ACC112 (cell line): ENCODE data around the gene UGT2A1.
A peak's percentile ranks its signal among the peaks of the same experiment; 100 is the strongest.
"Not testable (repeated sequence)": the region's sequence is repeated elsewhere in the genome, so short reads cannot be mapped to it uniquely, and the experiment has no call there.

ENCODE experiments used
- H2AFZ ChIP-seq: fragments of 200-600 bp; sonication (generic); one replicate; pipeline ENCODE4 v1.6.0; 2017; ENCODE audit warnings: antibody characterized with exemption, low read length; ENCODE audit not compliant: unreplicated experiment
- H3K27ac ChIP-seq: fragments of 200-600 bp; sonication (generic); 2 replicates; pipeline ENCODE4 v1.5.1; 2014; ENCODE audit warnings: low read depth, mild to moderate bottlenecking, antibody characterized with exemption, low read length, moderate library complexity
- H3K27me3 ChIP-seq: fragments of 200-600 bp; sonication (generic); 2 replicates; pipeline ENCODE4 v1.6.1; 2014; ENCODE audit warnings: mild to moderate bottlenecking, antibody characterized with exemption, low read length, moderate library complexity, mixed read lengths; ENCODE audit not compliant: insufficient read depth
- H3K36me3 ChIP-seq: fragments of 200-600 bp; sonication (generic); 2 replicates; pipeline ENCODE4 v1.6.1; 2016; ENCODE audit warnings: mild to moderate bottlenecking, antibody characterized with exemption, low read length, moderate library complexity, mixed read lengths; ENCODE audit not compliant: insufficient read depth
- H3K4me1 ChIP-seq: fragments of 200-600 bp; sonication (generic); one replicate; pipeline ENCODE4 v1.6.1; 2016; ENCODE audit warnings: low read length, mixed read lengths; ENCODE audit not compliant: insufficient read depth, unreplicated experiment, control insufficient read depth
- H3K4me3 ChIP-seq: fragments of 200-600 bp; sonication (generic); 2 replicates; pipeline ENCODE4 v1.5.1; 2014; ENCODE audit warnings: mild to moderate bottlenecking, low read depth, low read length
- H3K79me2 ChIP-seq: fragments of 200-600 bp; sonication (generic); one replicate; pipeline ENCODE4 v1.6.0; 2016; ENCODE audit warnings: low read length; ENCODE audit not compliant: control insufficient read depth, unreplicated experiment, insufficient read depth

UGT2A1 gene

GRCh38 chr4:69653147-69653546 is at the start of gene UGT2A1:
UGT2A1 (minus strand) TSS chr4:69653247; CDS start chr4:69647644, 5,603 bp downstream.
- H3K27ac ChIP-seq, result no peak within 1 kb of the TSS
- H3K4me3 ChIP-seq, result no peak within 1 kb of the TSS
- peaks cover 3% of the 10 kb centered on the region for H3K4me1 ChIP-seq
- H3K27me3 ChIP-seq, result no peaks in the 10 kb centered on the region
- H2AFZ ChIP-seq, result no peak within 1 kb of the TSS
- no peaks in the 10 kb centered on the region for H3K36me3 ChIP-seq
- no peaks in the 10 kb centered on the region for H3K79me2 ChIP-seq

- H3K4me1 ChIP-seq, result no peaks in the 10 kb centered on the region
- H3K36me3 ChIP-seq, result peaks cover 6% of the 10 kb centered on the region
- H3K27ac ChIP-seq, result no peak overlapping the region
- no peaks in the 10 kb centered on the region for H3K79me2 ChIP-seq
- no peak overlapping the region for H2AFZ ChIP-seq
- H3K27me3 ChIP-seq, result no peaks in the 10 kb centered on the region
- no peak overlapping the region for H3K4me3 ChIP-seq
Observed at GRCh38 chr4:69702201-69702600, 49.2 kb upstream of the UGT2A1 start.

GRCh38 chr4:69701696-69702095 is 48.6 kb upstream of the UGT2A1 start:
- H3K79me2 ChIP-seq, result no peaks in the 10 kb centered on the region
- peaks cover 6% of the 10 kb centered on the region for H3K36me3 ChIP-seq
- no peak overlapping the region for H3K4me3 ChIP-seq
- no peaks in the 10 kb centered on the region for H3K27me3 ChIP-seq
- H3K4me1 ChIP-seq, result no peaks in the 10 kb centered on the region
- H3K27ac ChIP-seq, result no peak overlapping the region
- no peak overlapping the region for H2AFZ ChIP-seq

- Histone ChIP-seq H3K36me3 (peaks cover 6% of the 10 kb centered on the region), H3K27me3 (no peaks in the 10 kb centered on the region), H2AFZ (no peak overlapping the region), H3K27ac (no peak overlapping the region), H3K4me1 (no peaks in the 10 kb centered on the region), H3K4me3 (no peak overlapping the region), H3K79me2 (no peaks in the 10 kb centered on the region)
Observed at GRCh38 chr4:69697536-69698242, 44.6 kb upstream of the UGT2A1 start.

GRCh38 chr4:69689599-69689998 is 36.6 kb upstream of the UGT2A1 start:
- no peak overlapping the region; the same call in 1 of the 2 replicates for H3K27ac ChIP-seq
- no peaks in the 10 kb centered on the region for H3K36me3 ChIP-seq
- H3K4me3 ChIP-seq, result peak overlapping the region; percentile 62; the same call in 1 of the 2 replicates

GRCh38 chr4:69684804-69685203 is 31.8 kb upstream of the UGT2A1 start:
- Histone ChIP-seq H3K27ac (no peak overlapping the region), H3K27me3 (no peaks in the 10 kb centered on the region), H2AFZ (no peak overlapping the region), H3K4me3 (no peak overlapping the region), H3K36me3 (no peaks in the 10 kb centered on the region), H3K4me1 (peaks cover 3% of the 10 kb centered on the region), H3K79me2 (no peaks in the 10 kb centered on the region)

More at GRCh38 chr4:69689599-69689998, 36.6 kb upstream of the UGT2A1 start:
- Histone ChIP-seq H3K27me3 (no peaks in the 10 kb centered on the region), H2AFZ (peak overlapping the region; percentile 77), H3K79me2 (no peaks in the 10 kb centered on the region), H3K4me1 (peaks cover 14% of the 10 kb centered on the region)

GRCh38 chr4:69668680-69669079 is 15.6 kb upstream of the UGT2A1 start:
- Histone ChIP-seq H3K36me3 (no peaks in the 10 kb centered on the region), H3K4me1 (no peaks in the 10 kb centered on the region), H3K27me3 (no peaks in the 10 kb centered on the region), H2AFZ (no peak overlapping the region), H3K27ac (no peak overlapping the region), H3K4me3 (no peak overlapping the region), H3K79me2 (no peaks in the 10 kb centered on the region)

- H2AFZ ChIP-seq, H3K27ac ChIP-seq, H3K79me2 ChIP-seq, H3K36me3 ChIP-seq, H3K4me3 ChIP-seq, H3K27me3 ChIP-seq, H3K4me1 ChIP-seq: not testable (repeated sequence)
Observed at GRCh38 chr4:69664009-69664408, 11.0 kb upstream of the UGT2A1 start.

GRCh38 chr4:69661130-69661803 is 8.2 kb upstream of the UGT2A1 start:
- H3K27ac ChIP-seq, H3K36me3 ChIP-seq, H3K4me1 ChIP-seq, H3K79me2 ChIP-seq, H3K27me3 ChIP-seq, H3K4me3 ChIP-seq, H2AFZ ChIP-seq: not testable (repeated sequence)

GRCh38 chr4:69658133-69658532 is 5.1 kb upstream of the UGT2A1 start:
- no peaks in the 10 kb centered on the region for H3K79me2 ChIP-seq
- H2AFZ ChIP-seq, result no peak overlapping the region

GRCh38 chr4:69656653-69657158 is 3.7 kb upstream of the UGT2A1 start:
- Histone ChIP-seq H3K79me2 (no peaks in the 10 kb centered on the region), H3K27me3 (no peaks in the 10 kb centered on the region), H3K27ac (no peak overlapping the region), H2AFZ (no peak overlapping the region), H3K36me3 (no peaks in the 10 kb centered on the region), H3K4me3 (no peak overlapping the region), H3K4me1 (no peaks in the 10 kb centered on the region)

More at GRCh38 chr4:69658133-69658532, 5.1 kb upstream of the UGT2A1 start:
- H3K4me1 ChIP-seq, result no peaks in the 10 kb centered on the region
- no peaks in the 10 kb centered on the region for H3K36me3 ChIP-seq
- H3K4me3 ChIP-seq, result no peak overlapping the region
- H3K27me3 ChIP-seq, result no peaks in the 10 kb centered on the region
- no peak overlapping the region for H3K27ac ChIP-seq
